ENCODE data around the gene ANKHD1.

- no peak for TF ChIP-seq POLR2A (IDR thresholded peaks at IDR 0.05)
- TF ChIP-seq CTCF (IDR thresholded peaks at IDR 0.05), result no peak
Observed at GRCh38 chr5:140565024-140565779, 163.6 kb downstream of the ANKHD1 start.

All from ovary (tissue), 3 donors.